ENCODE measurements around the gene ADCK1.
"Not testable (repeated sequence)": the region's sequence is repeated elsewhere in the genome, so short reads cannot be mapped to it uniquely, and the experiment has no call there.

Gene ADCK1

GRCh38 chr14:77950371-77951063 is 150.6 kb downstream of the ADCK1 start:
- ChIA-PET POLR2A (no interaction called here), CTCF (no interaction called here)
- no peak overlapping the region for H3K4me3 ChIP-seq (ENCODE audit: low read depth, low read length)
- DNase-seq (ENCODE audit: low read depth, low spot score), result no peak
- TF ChIP-seq CTCF (IDR thresholded peaks at IDR 0.05; ENCODE audit: insufficient read depth, low read length, missing control alignments), result no peak

GRCh38 chr14:77955816-77956484 is 156.0 kb downstream of the ADCK1 start:
- CTCF ChIA-PET, result no interaction called here
- DNase-seq (ENCODE audit: low read depth, low spot score), result no peak
- no peak for TF ChIP-seq CTCF (IDR thresholded peaks at IDR 0.05; ENCODE audit: insufficient read depth, low read length, missing control alignments)
- H3K4me3 ChIP-seq (ENCODE audit: low read depth, low read length), result no peak overlapping the region
- POLR2A ChIA-PET, result no interaction called here

- DNase-seq (ENCODE audit: low read depth, low spot score); H3K4me3 ChIP-seq (ENCODE audit: low read depth, low read length); CTCF ChIA-PET; POLR2A ChIA-PET: not testable (repeated sequence)
Measured at GRCh38 chr14:77959686-77960085, 159.8 kb downstream of the ADCK1 start.

GRCh38 chr14:77961847-77962580 is 162.1 kb downstream of the ADCK1 start:
- CTCF ChIA-PET, result no interaction called here
- no peak for DNase-seq (ENCODE audit: low read depth, low spot score)
- POLR2A ChIA-PET, result no interaction called here
- TF ChIP-seq CTCF (IDR thresholded peaks at IDR 0.05; ENCODE audit: insufficient read depth, low read length, missing control alignments), result no peak
- no peak overlapping the region for H3K4me3 ChIP-seq (ENCODE audit: low read depth, low read length)

- CTCF ChIA-PET, result no interaction called here
- no peak for DNase-seq (ENCODE audit: low read depth, low spot score)
- POLR2A ChIA-PET, result no interaction called here
- no peak overlapping the region for H3K4me3 ChIP-seq (ENCODE audit: low read depth, low read length)
- no peak for TF ChIP-seq CTCF (IDR thresholded peaks at IDR 0.05; ENCODE audit: insufficient read depth, low read length, missing control alignments)
Measured at GRCh38 chr14:77962731-77963520, 163.0 kb downstream of the ADCK1 start.

GRCh38 chr14:77964586-77964985 is 164.7 kb downstream of the ADCK1 start:
- DNase-seq (ENCODE audit: low read depth, low spot score), result no peak
- no peak overlapping the region for H3K4me3 ChIP-seq (ENCODE audit: low read depth, low read length)
- POLR2A ChIA-PET, result no interaction called here
- no peak for TF ChIP-seq CTCF (IDR thresholded peaks at IDR 0.05; ENCODE audit: insufficient read depth, low read length, missing control alignments)
- CTCF ChIA-PET, result no interaction called here

Measured in AG04449 (cell line).